ENCODE results near the gene MDM1. TPM values are rescaled to one million over a fixed set of nuclear protein-coding genes. Genes with fewer than 3 reads are reported as not detected.

Gene MDM1
- total and polyA plus RNA-seq, 2 of the 13 experiments (the other 11 are each of a cell fraction or from before 2014, with no cell fraction given) = 4.6 to 15.2 TPM

GRCh38 chr12:68370667-68371066, 38.5 kb upstream of the MDM1 start:
- BruUV-seq (replicated peaks) = no TSS peak
- no peak overlapping the region for H3K4me2 ChIP-seq (ENCODE audit: low read depth, low read length)
- DNase-seq (ENCODE audit: low spot score) (no peak), ATAC-seq (no peak), FAIRE-seq (no peak)
- WGBS (ENCODE audit: low lambda C conversion rate) = 26% methylated on average over 3 of the region's 3 CpGs
- in situ Hi-C loops (cut with HindIII; ENCODE audit: extremely low pct_ligation_motif_present, low pct_unique_long_range_greater_than_20kb) = no loop called here
- no peaks in the 10 kb centered on the region for H4K20me1 ChIP-seq (ENCODE audit: insufficient read depth, low read length)
- H3K4me1 ChIP-seq (ENCODE audit: insufficient read depth, low read length) = no peaks in the 10 kb centered on the region
- no peak overlapping the region for H3K27ac ChIP-seq (ENCODE audit: extremely low read length, insufficient read depth, low read length)
- ChIA-PET CTCF (ENCODE audit: low intra/inter-chr PET ratio, low total read pairs) (no interaction called here), POLR2A (no interaction called here)
- intact Hi-C loops (cut with micrococcal nuclease; ENCODE audit: unreplicated experiment) = no loop called here
- H3K27me3 ChIP-seq (ENCODE audit: control insufficient read depth in 1 of 2, insufficient read depth in 2 of 2, low read length in 2 of 2) = no peaks in the 10 kb centered on the region
- H3K79me2 ChIP-seq (ENCODE audit: insufficient read depth, low read length) = no peaks in the 10 kb centered on the region
- H3K9ac ChIP-seq (ENCODE audit: insufficient read depth, low read depth, low read length) = no peak overlapping the region
- no peak overlapping the region for H3K4me3 ChIP-seq (replicated peaks in 1 of 3; ENCODE audit: insufficient read depth in 1 of 3, low read depth in 2 of 3, low read length in 3 of 3)
- no peak overlapping the region for H2AFZ ChIP-seq (ENCODE audit: low read length)
- no peaks in the 10 kb centered on the region for H3K36me3 ChIP-seq (replicated peaks in 1 of 2; ENCODE audit: control insufficient read depth in 1 of 2, insufficient read depth in 2 of 2, low read length in 2 of 2)
- no peaks in the 10 kb centered on the region for H3K9me3 ChIP-seq (ENCODE audit: low read length)
- TF ChIP-seq CSRNP2 (CRISPR knock-in tag; conservative IDR thresholded peaks at IDR 0.05; ENCODE audit: low read depth) = no peak
- no peak for TF ChIP-seq NR2F1 (CRISPR knock-in tag; IDR thresholded peaks at IDR 0.05)
- TF ChIP-seq RCOR2 (CRISPR knock-in tag; IDR thresholded peaks at IDR 0.05) = no peak
- TF ChIP-seq ZBTB38 (CRISPR knock-in tag; IDR thresholded peaks at IDR 0.05) = no peak
- no peak for TF ChIP-seq ZNF20 (CRISPR knock-in tag; IDR thresholded peaks at IDR 0.05)
- no peak for TF ChIP-seq SMAD1 (CRISPR knock-in tag; IDR thresholded peaks at IDR 0.05; ENCODE audit: borderline replicate concordance, low read depth)
- no peak for TF ChIP-seq ZHX2 (IDR thresholded peaks at IDR 0.05; ENCODE audit: low read depth)
- no peak for TF ChIP-seq ZHX2 (CRISPR knock-in tag; IDR thresholded peaks at IDR 0.05; ENCODE audit: borderline replicate concordance)
- no peak for TF ChIP-seq ZSCAN29 (CRISPR knock-in tag; conservative IDR thresholded peaks at IDR 0.05)
- no peak for TF ChIP-seq CBX5 (CRISPR knock-in tag; IDR thresholded peaks at IDR 0.05; ENCODE audit: borderline replicate concordance)
- no peak for TF ChIP-seq REL (CRISPR knock-in tag; conservative IDR thresholded peaks at IDR 0.05)
- TF ChIP-seq ZNF790 (CRISPR knock-in tag; IDR thresholded peaks at IDR 0.05; ENCODE audit: borderline replicate concordance) = no peak
- TF ChIP-seq LRRFIP1 (CRISPR knock-in tag; conservative IDR thresholded peaks at IDR 0.05) = no peak
- no peak for TF ChIP-seq ZNF550 (CRISPR knock-in tag; IDR thresholded peaks at IDR 0.05; ENCODE audit: borderline replicate concordance)
- no peak for TF ChIP-seq SNAPC2 (CRISPR knock-in tag; IDR thresholded peaks at IDR 0.05)
- TF ChIP-seq MAFG (CRISPR knock-in tag; IDR thresholded peaks at IDR 0.05) = no peak
